Esophagus squamous epithelium (tissue), 4 donors: ENCODE results near the gene ZBTB38.

Source experiments
- POLR2A ChIP-seq, 4 donors: fragments of 450-650 bp; IDR thresholded peaks; one replicate each; pipeline ENCODE4 v1.6.1; 2017; ENCODE audit warnings: antibody characterized with exemption in 4 of 4, mild to moderate bottlenecking in 4 of 4, moderate library complexity in 3 of 4
- TF ChIP-seq, protein P1 (sequence below), 6 experiments: fragments of 450-650 bp in 4 of 6; fragments of 200-600 bp in 2 of 6; sonication (generic) in 2 of 6; IDR thresholded peaks; one replicate each; pipeline ENCODE4 v1.5.1; 2016 to 2019; ENCODE audit warnings: antibody characterized with exemption in 6 of 6, mild to moderate bottlenecking in 4 of 6, moderate library complexity in 4 of 6

- TF ChIP-seq, protein P1, sequence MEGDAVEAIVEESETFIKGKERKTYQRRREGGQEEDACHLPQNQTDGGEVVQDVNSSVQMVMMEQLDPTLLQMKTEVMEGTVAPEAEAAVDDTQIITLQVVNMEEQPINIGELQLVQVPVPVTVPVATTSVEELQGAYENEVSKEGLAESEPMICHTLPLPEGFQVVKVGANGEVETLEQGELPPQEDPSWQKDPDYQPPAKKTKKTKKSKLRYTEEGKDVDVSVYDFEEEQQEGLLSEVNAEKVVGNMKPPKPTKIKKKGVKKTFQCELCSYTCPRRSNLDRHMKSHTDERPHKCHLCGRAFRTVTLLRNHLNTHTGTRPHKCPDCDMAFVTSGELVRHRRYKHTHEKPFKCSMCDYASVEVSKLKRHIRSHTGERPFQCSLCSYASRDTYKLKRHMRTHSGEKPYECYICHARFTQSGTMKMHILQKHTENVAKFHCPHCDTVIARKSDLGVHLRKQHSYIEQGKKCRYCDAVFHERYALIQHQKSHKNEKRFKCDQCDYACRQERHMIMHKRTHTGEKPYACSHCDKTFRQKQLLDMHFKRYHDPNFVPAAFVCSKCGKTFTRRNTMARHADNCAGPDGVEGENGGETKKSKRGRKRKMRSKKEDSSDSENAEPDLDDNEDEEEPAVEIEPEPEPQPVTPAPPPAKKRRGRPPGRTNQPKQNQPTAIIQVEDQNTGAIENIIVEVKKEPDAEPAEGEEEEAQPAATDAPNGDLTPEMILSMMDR (IDR thresholded peaks at IDR 0.05) = no peak
- TF ChIP-seq POLR2A (IDR thresholded peaks at IDR 0.05) = no peak
Observed at GRCh38 chr3:141333836-141334626, 34.3 kb upstream of the ZBTB38 start.
